Rectal smooth muscle tissue (tissue), 1 donor: Measurements from ENCODE around the gene C6orf118.

Experiments
- H3K27ac ChIP-seq: one replicate; pipeline ENCODE4 v1.7.0; 2013; ENCODE audit warnings: low read depth, low read length, inconsistent platforms
- H3K27me3 ChIP-seq: one replicate; pipeline ENCODE4 v1.7.0; 2013; ENCODE audit warnings: low read length; ENCODE audit not compliant: control insufficient read depth, insufficient read depth
- H3K36me3 ChIP-seq: one replicate; pipeline ENCODE4 v1.7.0; 2013; ENCODE audit warnings: low read length; ENCODE audit not compliant: control insufficient read depth, insufficient read depth
- H3K4me1 ChIP-seq: one replicate; pipeline ENCODE4 v1.7.0; 2013; ENCODE audit warnings: low read length; ENCODE audit not compliant: control insufficient read depth, insufficient read depth
- H3K4me3 ChIP-seq: one replicate; pipeline ENCODE4 v1.7.0; 2013; ENCODE audit warnings: low read length
- H3K9ac ChIP-seq: one replicate; pipeline ENCODE4 v1.7.0; 2013; ENCODE audit warnings: low read length

Gene C6orf118

DNA sequence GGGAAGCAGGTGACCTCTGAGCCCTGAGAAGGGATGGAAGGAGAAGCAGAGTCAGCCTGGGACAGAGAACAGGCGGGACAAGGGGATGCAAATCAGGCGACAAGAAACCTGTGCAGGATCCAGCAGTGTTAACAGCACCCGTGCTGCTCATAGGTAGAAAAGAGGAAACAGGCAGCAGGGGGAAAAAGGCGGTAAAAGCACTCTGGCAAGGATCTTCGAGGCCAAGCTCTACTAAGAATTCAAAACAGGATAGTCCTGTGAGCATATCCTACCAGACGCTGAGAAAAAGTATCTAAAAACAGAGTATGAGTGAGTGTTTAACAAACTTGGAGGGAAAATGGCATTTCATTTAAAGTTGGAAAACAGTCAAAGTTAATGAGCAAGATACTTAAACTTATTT is 16.7 kb downstream of the C6orf118 start:
- Histone ChIP-seq H3K27me3 (no peaks in the 10 kb centered on the region), H3K27ac (no peak overlapping the region), H3K4me3 (no peak overlapping the region), H3K9ac (no peak overlapping the region), H3K36me3 (no peaks in the 10 kb centered on the region), H3K4me1 (no peaks in the 10 kb centered on the region)

DNA sequence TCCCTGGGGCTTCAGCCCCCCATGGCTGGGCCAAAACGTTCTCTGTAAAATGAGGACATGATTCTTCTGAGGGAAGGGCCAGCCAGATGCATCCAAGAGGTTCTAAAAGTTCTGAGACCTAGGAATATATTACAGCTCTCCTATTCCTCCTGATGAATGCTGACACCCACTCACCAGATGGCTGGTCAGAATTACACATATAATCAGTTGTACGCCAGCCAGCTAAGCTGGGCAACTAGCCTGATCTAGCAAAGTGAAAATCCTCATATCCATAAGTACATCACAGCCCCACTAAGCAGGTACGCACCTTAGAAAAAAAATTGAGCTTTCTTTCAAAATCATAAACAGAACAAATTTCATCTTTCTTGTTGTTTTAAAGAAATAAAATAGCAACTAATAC is 34.8 kb downstream of the C6orf118 start:
- no peak overlapping the region for H3K27ac ChIP-seq
- no peak overlapping the region for H3K9ac ChIP-seq
- no peaks in the 10 kb centered on the region for H3K27me3 ChIP-seq
- no peak overlapping the region for H3K4me3 ChIP-seq
- H3K36me3 ChIP-seq, result no peaks in the 10 kb centered on the region
- H3K4me1 ChIP-seq, result no peaks in the 10 kb centered on the region

DNA sequence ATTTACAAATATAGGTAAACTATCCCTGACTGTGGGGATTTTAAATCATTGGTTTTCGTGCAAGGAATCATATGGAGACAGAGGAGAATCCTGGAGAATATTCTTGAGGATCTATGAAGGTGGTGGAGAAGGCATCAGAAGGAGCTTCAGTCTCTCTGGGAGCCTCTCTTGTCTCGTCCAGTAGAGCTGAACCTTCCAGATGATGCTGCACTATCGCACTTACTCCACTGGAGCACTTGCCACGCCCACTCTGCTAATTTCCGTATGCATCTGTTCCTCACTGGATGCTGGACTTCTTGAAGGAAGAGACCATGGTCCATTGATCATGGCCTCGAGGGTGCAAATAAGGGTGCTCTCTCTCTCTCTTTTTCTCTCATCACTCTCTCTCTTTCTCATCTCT is 36.8 kb downstream of the C6orf118 start:
- Histone ChIP-seq H3K4me1 (no peaks in the 10 kb centered on the region), H3K27me3 (no peaks in the 10 kb centered on the region)

DNA sequence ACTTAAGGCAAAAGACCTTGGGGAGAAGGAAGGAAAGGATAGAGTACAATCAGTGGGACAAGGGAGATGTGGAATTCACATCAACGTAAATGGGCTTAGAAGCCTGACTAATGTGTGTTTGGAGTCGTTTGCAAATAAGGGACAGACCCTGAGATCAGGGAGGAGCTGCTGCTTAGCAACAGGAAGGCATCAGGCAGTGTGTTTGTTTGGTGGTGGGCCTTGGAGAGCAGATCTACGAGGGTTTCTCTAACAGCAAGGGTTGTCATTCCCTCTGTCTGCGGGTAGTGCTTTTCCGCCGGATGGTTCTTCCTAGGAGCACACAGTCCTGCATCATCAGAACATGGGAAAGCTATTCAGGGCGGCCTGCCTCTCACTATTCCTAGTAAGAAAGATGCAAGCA is 40.4 kb downstream of the C6orf118 start:
- no peaks in the 10 kb centered on the region for H3K4me1 ChIP-seq
- H3K36me3 ChIP-seq, result no peaks in the 10 kb centered on the region
- no peak overlapping the region for H3K27ac ChIP-seq
- H3K27me3 ChIP-seq, result no peaks in the 10 kb centered on the region
- no peak overlapping the region for H3K4me3 ChIP-seq
- no peak overlapping the region for H3K9ac ChIP-seq

More for the DNA sequence above, 36.8 kb downstream of the C6orf118 start:
- Histone ChIP-seq H3K36me3 (no peaks in the 10 kb centered on the region), H3K9ac (no peak overlapping the region), H3K27ac (no peak overlapping the region), H3K4me3 (no peak overlapping the region)

DNA sequence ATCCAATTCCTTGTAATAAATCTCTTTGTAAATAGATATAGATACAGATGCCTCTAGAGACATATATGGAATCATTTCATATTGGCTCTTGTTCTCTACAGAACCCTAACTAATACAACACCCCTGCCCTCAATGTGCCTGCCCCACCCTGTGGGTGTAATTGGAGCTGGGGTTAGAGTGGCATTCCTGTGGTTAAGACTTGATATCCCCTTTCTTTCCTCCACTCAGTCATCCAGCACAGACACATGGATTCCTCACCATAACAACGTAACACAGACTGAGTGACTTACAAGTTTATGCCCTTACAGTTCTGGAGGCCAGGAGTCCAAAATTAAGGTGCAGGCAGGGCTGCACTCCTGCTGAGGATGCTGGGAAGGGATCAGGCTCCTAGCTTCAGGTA is 42.8 kb downstream of the C6orf118 start:
- Histone ChIP-seq H3K4me3 (no peak overlapping the region), H3K36me3 (no peaks in the 10 kb centered on the region), H3K27me3 (no peaks in the 10 kb centered on the region), H3K27ac (no peak overlapping the region), H3K9ac (no peak overlapping the region), H3K4me1 (no peaks in the 10 kb centered on the region)

DNA sequence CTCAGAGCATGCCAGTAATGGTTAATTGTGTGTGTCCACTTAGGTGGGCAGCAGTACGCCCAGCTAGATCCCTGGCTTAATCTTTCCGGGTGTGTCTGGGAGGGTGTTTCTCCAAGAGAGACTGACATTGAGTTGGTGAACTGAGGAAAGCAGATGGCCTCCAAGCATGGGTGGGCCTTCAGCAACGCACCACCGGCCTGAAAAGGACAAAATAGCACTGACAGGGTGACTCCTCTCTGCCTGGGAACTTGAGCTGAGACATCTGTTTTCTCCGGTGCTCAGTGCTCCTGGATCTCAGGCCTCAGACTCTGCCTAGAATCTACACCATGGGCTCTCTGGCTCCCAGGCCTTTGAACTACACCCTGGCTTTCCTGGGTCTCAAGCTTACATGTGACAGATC is 43.2 kb downstream of the C6orf118 start:
- no peak overlapping the region for H3K9ac ChIP-seq

DNA sequence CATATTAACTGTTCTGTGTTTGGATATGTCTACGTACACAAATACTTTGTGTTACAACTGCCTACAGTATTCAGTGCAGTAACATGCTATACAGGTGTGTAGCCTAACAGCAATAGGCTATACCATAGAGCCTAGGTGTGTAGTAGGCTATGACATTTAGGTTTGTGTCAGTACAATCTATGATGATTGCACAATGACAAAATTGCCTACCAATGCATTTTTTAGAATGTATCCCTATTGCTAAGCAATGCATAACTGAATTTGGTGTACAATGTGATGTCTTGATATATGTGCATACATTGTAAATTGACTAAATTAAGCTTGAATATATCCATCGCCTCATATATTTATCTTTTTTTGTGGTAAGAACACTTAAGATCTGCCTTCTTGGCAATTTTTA is 48.9 kb downstream of the C6orf118 start:
- Histone ChIP-seq H3K27me3 (no peaks in the 10 kb centered on the region), H3K4me1 (no peaks in the 10 kb centered on the region), H3K27ac (no peak overlapping the region), H3K4me3 (no peak overlapping the region), H3K9ac (no peak overlapping the region), H3K36me3 (no peaks in the 10 kb centered on the region)

More for the DNA sequence above, 43.2 kb downstream of the C6orf118 start:
- Histone ChIP-seq H3K36me3 (no peaks in the 10 kb centered on the region), H3K27me3 (no peaks in the 10 kb centered on the region), H3K27ac (no peak overlapping the region), H3K4me3 (no peak overlapping the region), H3K4me1 (no peaks in the 10 kb centered on the region)

DNA sequence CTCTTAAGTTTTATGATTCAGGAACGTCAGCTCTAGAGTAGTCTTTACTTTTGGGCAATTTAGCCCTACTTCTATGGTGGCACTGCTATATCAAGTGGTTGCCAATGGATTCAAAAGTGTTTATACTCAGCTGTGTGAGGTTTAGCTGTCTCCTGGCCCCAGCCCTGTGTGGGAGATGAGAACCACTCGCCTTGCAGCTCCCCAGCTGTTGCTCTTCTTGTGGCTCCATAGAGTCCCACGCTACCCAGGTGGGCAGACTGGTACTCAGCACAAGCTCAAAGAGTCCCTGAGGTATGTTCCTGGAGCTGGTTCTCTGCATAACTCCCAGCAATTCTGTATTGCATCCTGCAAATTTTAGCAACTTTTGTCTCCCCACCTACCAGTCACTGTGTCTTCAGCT is 59.6 kb downstream of the C6orf118 start:
- Histone ChIP-seq H3K27ac (no peak overlapping the region), H3K36me3 (no peaks in the 10 kb centered on the region)

DNA sequence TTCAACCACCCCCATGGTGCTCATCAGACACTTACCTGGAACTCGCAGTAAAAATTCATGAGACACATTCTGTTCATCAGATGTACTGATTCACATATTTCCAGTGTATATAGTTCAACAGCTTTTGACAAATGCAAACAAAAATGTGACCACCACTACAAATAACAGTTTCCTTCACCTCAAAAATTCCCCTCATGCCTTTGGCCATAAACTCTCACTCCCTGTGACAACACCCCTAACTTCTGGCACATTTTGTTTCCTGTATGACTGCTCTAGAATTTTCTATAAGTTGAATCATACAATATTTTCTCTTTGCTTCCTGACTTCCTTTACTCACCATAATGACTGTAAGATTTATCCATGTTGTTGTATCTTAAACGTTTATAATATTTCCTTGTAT is 63.7 kb downstream of the C6orf118 start:
- H3K4me3 ChIP-seq, result no peak overlapping the region
- H3K9ac ChIP-seq, result no peak overlapping the region
- H3K27me3 ChIP-seq, result no peaks in the 10 kb centered on the region
- H3K36me3 ChIP-seq, result no peaks in the 10 kb centered on the region
- no peaks in the 10 kb centered on the region for H3K4me1 ChIP-seq
- H3K27ac ChIP-seq, result no peak overlapping the region

More for the DNA sequence above, 59.6 kb downstream of the C6orf118 start:
- no peak overlapping the region for H3K9ac ChIP-seq
- H3K27me3 ChIP-seq, result no peaks in the 10 kb centered on the region
- no peak overlapping the region for H3K4me3 ChIP-seq
- no peaks in the 10 kb centered on the region for H3K4me1 ChIP-seq

DNA sequence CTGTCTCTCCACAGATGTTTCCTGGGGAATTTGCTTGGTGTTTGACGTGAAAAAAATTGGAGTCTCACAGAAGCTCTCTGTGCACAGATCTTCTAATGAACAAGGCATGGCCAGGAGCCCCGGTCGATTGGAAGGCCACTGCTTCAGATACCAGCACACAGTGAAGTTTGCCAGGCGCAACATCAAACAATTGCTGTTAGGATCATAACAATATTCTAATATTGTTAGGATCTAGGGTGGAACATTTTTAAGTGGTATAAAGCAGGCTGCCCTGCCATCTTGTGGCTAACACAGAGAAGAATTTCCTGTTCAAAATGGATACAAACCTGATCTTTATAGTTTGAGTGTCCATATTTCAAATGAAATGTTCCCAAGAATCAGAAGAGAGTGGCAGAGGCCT is 64.1 kb downstream of the C6orf118 start:
- H3K9ac ChIP-seq, result no peak overlapping the region
- H3K27ac ChIP-seq, result no peak overlapping the region
- no peak overlapping the region for H3K4me3 ChIP-seq
- H3K36me3 ChIP-seq, result no peaks in the 10 kb centered on the region
- no peaks in the 10 kb centered on the region for H3K27me3 ChIP-seq
- no peaks in the 10 kb centered on the region for H3K4me1 ChIP-seq

DNA sequence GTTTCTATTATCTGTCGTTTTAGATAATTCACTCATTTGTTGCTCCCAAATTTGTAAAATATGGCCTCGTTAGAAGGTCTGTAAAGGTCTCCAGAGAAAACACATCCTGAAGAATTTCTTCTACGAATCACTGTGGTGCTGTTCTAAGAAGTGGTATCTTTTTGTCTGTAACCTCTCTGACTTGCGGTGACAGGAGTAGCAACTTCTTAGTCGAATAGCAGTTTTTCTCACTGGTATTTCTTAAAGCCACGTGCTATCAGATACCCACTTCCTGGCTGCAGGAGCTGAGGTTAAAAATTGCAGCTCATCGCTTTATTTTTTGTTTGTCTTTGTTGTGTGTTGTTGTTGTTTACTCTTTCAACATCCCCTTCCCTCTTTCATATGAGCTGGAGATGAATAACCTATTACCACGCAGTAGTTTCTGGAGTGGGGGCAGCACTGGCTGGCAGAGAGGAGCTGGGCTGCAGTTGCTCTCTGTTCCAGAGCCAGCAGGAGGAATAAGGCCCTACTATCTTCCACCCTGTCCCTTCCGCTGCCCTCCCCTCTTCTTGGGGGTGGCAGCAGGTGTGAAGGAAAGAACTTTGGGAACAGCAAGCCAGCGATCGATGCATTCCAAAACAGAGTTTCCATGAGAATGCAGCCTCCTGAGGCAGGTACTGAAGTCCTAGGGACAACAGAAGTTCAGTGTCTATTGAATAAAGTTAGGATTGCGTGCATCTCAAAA is 64.7 kb downstream of the C6orf118 start:
- Histone ChIP-seq H3K27ac (no peak overlapping the region), H3K9ac (no peak overlapping the region), H3K4me1 (no peaks in the 10 kb centered on the region), H3K27me3 (no peaks in the 10 kb centered on the region), H3K4me3 (no peak overlapping the region), H3K36me3 (no peaks in the 10 kb centered on the region)

DNA sequence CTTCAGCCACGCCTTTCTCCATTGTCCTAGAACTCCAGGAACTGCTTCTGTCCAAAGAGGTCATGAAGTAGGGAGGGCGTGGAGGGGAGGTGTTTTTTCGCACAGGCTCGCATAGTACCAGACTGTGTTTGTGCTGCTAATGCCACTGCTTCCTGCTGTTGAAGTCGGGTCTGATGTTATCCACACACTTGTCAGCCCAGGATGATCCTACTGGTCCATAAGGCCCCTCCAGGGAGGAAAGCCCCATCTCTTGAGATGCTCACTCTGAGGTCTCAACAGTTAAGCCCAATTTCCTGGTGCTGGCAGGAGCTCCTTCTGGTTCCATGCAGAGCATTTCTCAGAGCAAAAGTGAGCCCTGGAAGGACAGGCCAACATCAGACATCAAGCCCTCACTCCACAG is 65.6 kb downstream of the C6orf118 start:
- H3K4me3 ChIP-seq, result no peak overlapping the region
- no peak overlapping the region for H3K27ac ChIP-seq
- H3K4me1 ChIP-seq, result no peaks in the 10 kb centered on the region
- H3K27me3 ChIP-seq, result no peaks in the 10 kb centered on the region
- no peak overlapping the region for H3K9ac ChIP-seq
- no peaks in the 10 kb centered on the region for H3K36me3 ChIP-seq

DNA sequence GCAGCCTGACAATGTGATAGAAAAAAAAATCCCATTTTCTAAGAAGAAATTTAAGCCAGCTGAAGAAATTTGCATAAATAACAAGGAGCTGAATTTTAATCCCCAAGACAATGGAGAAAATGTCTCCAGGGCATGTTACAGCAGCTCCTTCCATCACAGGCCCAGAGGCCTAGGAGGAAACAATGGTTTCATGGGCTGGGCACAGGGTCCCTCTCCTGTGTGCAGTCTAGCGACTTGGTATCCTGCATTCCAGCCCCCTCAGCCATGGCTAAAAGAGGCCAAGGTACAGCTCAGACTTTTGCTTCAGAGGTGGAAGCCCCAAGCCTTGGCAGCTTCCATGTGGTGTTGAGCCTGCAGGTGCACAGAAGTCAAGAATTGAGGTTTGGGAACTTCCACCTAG is 73.1 kb downstream of the C6orf118 start:
- H3K4me3 ChIP-seq, result no peak overlapping the region
- H3K36me3 ChIP-seq, result no peaks in the 10 kb centered on the region
- H3K9ac ChIP-seq, result no peak overlapping the region
- H3K27ac ChIP-seq, result no peak overlapping the region
- H3K4me1 ChIP-seq, result no peaks in the 10 kb centered on the region
- H3K27me3 ChIP-seq, result no peaks in the 10 kb centered on the region
